ENCODE data around the gene KRTAP4-6.
"Not testable (repeated sequence)": the region's sequence is repeated elsewhere in the genome, so short reads cannot be mapped to it uniquely, and the experiment has no call there.

KRTAP4-6 gene

DNA sequence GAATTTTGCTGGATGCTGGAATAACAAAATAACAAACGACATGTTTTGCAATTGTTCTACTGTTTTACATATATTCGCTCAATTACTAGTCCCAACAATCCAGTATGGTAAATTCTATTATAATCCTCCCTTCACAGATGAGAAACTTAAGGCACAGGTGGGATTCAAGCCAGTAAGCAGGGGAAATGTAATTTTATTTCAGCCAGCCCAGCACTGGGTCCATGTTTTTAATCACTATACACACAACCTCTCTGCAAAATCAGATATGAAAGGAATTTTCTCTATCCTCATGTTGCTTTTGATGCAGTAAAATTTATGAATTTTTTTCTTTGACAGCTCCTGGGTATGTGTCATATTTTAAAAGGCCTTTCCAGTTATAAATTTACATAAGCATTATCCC, 4.9 kb upstream of the KRTAP4-6 start:
- DNase-seq = no peak

DNA sequence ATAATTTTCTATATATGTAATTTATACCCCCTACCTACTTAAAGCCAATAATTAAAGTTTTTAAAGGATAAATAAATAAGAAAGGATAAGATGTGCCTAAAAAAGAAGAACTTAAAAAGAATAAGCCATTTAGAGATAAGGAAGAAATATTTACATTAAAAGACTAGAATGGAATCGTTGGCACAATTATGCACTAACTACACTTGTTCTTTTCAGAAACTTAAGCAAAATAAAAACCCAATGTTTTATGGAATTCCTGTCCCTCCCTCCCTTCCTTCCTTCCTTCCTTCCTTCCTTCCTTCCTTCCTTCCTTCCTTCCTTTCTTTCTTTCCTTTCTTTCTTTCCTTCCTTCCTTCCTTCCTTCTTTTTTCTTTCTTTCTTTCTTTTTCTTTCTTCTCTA, 4.5 kb upstream of the KRTAP4-6 start:
- DNase-seq = no peak

DNA sequence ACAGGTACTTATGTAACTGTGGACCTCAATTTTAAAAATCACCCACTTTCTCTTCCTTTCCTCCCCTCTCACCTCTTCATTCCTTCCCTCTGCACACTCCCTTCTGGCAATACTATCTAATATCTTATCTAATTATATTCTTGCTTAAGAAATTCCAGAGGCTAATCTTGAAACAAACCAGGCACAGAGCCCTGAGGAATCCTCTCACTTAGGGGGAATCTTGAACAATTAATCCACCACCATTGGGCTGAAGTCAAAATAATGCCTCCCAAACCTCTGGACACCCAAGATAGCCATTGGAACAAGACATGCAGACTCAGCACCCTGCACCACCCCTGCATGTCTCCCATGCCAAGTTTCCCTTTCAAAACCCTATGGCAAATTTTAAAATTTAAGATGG, 1.0 kb upstream of the KRTAP4-6 start:
- no peak for DNase-seq

DNA sequence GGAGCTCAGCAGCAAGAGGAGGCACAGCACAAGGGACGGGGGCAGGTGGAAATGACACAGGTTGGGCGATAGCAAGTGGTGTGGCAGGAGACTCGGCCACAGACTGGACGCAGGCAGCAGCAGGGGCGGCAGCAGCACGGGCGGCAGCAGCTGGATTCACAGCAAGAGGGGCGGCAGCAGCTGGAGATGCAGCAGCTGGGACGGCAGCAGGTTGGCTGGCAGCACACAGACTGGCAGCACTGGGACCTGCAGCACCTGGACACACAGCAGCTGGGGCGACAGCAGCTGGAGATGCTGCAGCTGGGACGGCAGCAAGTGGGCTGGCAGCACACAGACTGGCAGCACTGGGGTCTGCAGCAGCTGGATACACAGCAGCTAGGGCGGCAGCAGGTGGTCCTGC, 479 bp downstream of the KRTAP4-6 start:
- DNase-seq = not testable (repeated sequence)

DNA sequence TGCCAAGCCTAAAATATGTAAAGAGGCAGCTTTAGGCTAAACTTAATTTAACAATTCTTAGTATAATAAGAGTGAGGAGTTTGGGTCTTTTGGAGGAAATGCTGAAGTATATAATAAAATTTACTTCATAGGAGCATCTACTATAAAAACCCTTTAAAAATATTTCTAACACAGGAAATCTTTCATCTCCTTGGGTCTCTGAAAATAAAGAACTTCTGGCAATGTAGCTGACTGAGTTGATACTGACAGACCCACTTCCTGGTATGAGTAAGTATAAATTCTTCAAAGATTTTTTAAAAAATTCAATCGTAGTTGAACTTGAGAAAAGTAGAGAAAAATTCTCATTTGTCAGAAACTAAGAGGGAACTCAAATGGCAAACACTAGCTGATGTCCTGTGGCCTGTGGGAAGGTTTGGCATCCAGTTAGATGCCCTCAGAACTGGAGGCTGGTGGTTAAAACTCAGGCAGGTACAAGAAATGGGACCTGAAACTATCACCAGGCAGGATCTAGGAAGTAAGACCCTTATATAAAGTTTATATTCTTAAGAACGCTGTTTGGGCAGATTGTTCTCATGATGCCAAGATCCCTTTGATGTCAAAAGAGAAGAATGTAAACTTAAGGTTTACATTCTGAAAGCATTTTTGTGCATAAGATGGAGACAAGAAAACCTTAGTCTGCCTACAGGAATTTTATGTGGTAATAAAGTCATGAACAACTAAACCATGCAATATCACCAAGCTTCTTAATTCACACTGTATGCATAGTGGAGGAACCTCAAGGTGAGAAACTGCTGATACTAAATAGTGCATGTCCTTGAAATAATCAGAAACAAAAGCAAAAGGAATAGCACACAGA, 6.2 kb downstream of the KRTAP4-6 start:
- no peak for DNase-seq

DNA sequence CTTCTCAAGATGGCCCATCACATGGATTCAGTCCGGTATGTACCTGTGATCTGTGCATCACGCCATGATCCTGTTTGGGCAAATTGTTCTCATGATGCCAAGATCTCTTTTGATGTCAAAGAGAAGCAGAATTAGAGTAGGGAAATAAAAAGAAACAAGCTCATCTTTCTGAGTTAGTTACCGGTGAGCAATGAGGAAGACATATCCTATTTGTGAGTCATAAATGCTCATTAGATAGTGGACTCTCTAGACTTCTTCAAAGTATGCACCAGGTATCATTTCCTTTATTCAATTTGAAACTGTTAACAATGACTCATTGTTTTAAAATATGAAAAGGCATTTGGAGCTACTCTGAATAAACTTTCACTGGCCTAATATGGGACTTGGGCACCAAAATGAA, 8.4 kb downstream of the KRTAP4-6 start:
- no peak for DNase-seq

DNA sequence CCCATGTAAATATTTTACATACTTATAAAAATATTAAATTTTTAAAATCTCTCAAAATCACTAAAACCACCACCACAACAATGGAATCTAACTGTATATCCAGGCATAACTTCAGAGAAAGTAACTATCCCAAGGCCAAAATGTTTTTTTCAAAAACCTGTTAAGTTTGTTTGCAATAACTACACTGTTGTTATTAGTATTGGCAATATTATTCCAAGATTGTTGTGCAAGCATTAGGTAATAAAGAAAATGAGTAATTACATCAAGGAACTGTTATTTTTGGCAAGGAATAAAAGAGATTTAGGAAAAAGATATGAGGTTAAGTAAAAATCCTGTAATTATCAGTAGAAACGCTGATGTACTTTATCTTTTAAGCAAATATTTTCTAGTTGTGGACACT, 13.0 kb downstream of the KRTAP4-6 start:
- DNase-seq = no peak

DNA sequence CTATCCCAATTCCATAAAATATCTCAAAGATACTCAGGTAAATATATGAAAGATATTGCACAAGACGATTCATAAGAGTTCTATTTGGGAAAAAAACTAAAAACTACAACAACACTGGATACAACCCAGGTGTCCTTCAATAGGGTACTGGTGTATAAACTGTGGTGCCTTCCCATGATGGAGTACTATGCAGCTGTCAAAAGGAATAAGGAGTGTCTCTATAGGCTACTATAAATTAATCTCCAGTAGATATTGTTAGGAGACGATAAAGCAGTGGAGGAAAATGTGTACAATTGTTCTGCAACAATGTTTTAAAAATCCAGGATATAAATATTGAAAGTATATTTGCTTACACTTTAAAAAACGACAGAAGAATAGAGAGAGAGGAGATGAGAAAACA, 13.9 kb downstream of the KRTAP4-6 start:
- no peak for DNase-seq

DNA sequence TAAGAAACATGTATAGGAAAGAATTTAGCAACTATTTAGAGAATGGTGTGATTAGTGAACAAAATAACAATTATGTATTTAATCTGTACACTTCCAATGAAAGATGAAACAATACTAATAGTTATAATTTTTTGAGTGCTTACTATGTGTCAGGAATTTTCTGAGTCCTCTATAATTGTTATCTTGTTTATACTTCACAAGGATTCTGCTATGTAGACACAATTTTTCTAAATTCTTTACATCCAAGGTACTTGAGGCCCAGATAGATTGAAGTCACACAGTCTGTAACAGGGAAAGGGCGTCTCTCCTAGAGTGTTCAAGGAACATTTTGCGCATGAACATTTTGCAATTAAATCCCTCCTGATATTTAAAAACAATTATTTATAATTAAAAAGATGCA, 15.3 kb downstream of the KRTAP4-6 start:
- DNase-seq = no peak

DNA sequence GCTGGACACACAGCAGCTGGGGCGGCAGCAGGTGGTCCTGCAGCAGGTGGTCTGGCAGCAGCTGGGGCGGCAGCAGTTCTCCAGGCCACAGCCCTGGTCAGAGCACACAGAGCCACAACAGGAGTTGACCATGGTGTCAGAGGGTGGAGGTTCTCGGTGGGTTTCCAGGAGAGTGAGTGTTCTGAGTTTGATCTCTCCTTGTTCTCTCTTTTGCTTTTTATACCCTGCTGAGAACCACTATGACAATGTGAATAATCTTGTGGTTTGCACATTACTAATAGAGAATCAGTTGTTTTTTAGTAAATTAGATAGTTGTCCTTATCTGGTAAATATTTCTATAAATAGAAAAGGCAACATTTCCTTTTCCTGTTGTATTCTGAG, 16.4 kb downstream of the KRTAP4-6 start, which contains the start of gene KRTAP4-12:
TSS of gene KRTAP4-12 (minus strand) at position 192 of the 381 bp plus-strand sequence. CDS start at position 132, 60 bp downstream.
- not testable (repeated sequence) for DNase-seq

DNA sequence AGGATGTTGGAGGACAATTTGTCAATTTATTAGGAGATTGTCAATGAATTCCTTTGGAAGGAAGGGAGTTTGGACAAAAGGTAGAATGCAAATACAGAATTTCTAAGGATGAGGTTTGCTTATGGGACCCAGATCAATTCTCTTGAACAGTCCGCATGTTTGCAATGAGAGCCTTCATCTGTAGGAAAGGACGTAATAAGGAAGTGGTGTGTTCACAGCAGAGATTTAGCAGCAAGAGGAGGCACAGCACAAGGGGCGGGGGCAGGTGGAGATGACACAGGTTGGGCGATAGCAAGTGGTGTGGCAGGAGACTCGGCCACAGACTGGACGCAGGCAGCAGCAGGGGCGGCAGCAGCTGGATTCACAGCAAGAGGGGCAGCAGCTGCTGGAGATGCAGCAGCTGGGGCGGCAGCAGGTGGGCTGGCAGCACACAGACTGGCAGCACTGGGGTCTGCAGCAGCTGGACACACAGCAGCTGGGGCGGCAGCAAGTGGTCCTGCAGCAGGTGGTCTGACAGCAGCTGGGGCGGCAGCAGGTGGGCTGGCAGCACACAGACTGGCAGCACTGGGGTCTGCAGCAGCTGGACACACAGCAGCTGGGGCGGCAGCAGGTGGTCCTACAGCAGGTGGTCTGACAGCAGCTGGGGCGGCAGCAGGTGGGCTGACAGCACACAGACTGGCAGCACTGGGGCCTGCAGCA, 16.9 kb downstream of the KRTAP4-6 start:
- DNase-seq = not testable (repeated sequence)

DNA sequence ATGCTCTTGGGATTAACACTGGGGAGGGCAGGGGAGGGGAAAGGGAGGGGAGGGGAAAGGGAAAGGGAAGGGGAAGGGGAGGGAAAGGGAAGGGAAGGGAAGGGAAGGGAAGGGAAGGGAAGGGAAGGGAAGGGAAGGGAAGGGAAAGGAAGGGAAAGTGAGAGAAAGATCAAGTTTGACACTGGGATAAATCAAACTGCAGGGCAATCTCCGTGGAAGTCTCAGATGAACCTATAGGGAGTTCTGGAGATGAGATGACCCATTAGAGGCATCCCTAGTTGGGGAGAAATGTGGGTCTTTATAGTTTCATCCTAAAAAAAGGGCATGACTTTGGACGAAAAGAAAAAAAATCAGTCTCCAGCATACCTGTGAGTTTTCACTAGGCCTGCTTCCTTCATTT, 18.6 kb downstream of the KRTAP4-6 start:
- no peak for DNase-seq

DNA sequence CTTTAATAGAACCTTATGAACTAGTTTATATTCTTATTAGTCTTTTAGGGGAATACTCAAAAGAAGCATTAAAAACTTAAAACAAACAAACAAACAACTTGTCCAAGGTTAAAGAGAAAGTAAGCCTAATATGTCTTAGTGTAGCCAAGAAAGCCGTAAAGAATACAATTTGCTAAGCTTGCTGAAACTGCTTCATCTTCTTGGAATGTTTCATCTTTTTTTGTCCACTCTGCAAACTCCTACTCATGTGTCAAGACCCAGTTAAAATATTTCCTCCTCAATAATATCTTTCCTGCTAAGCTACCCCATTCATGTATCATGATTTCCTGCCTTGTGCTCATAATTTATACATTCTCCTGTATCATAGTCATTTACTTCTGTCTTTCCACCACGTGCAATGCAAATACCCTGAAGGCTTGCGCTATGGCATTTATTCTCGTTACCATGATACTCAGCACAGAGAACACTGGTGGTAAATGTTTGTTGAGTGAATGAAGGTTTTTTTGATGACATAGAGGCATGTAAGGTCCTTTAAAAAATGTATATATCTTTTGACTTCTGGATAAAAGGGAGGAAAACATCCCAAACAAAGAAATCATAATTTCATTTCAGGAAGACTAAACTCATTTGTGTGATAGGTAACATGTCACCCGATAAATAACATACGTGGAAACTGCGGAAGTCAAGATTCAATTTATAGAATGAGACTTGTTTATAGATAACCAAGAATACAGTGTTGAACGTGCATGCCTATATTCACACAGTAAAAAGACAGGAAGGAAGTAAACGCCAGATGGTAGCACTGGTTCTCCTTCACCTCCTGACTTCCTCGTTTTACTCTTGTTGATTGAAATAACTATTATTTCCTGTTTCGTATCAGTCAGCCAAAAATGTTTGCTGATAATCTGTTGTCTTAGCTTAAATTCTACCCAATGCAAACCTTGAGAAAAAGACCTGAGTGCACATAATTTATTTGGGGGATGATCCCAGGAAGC, 20.4 kb downstream of the KRTAP4-6 start:
- DNase-seq = not testable (repeated sequence)

DNA sequence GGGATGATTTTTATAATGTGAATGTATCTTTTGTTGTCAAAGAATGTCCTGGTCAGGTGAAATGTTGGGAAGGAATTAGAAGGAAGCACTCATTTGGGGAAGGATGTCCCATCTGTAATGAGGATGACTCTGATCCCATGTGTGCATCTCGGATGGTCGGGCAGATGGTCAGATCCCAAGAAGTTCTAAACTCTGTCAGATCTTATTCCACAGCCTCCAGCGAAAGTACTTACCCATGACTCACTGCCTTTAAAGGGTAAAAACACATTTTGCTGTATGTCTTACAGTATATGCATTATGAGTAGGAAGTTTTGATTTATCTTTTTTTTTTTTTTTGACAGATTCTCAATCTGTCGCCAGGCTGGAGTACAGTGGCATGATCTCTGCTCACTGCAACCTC, 21.6 kb downstream of the KRTAP4-6 start:
- no peak for DNase-seq

DNA sequence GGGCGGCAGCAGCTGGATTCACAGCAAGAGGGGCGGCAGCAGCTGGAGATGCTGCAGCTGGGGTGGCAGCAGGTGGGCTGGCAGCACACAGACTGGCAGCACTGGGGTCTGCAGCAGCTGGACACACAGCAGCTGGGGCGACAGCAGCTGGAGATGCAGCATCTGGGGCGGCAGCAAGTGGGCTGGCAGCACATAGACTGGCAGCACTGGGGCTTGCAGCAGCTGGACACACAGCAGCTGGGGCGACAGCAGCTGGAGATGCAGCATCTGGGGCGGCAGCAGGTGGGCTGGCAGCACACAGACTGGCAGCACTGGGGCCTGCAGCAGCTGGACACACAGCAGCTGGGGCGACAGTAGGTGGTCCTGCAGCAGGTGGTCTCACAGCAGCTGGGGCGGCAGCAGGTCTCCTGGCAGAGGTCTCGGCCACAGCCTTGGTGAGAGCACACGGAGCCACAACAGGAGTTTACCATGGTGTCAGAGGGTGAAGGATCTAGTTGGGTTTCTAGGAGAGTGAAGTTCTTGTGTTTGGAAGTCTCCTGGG, 22.4 kb downstream of the KRTAP4-6 start, which contains the start of gene KRTAP4-11:
TSS of gene KRTAP4-11 (minus strand) at position 528 of the 541 bp plus-strand sequence. CDS start at position 470, 58 bp downstream.
- not testable (repeated sequence) for DNase-seq

DNA sequence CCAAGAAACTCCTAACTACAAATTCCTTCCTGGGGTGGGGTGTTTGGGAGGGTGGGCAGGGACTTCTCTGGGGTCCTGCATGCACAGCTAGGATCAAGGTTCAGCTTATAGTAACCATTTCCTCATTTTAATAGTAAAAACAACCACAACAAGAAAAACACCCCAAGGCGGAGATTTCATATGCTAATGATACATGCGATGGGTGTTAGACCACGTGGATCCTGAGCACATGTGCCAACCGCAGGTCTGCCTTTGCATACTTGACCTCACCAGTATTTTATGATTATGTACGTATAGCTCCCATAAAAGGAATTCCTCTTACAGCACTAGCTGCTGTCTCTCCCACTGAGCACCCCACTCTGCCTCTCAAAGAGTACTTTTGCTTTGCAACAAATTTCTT, 24.0 kb downstream of the KRTAP4-6 start:
- no peak for DNase-seq

DNA sequence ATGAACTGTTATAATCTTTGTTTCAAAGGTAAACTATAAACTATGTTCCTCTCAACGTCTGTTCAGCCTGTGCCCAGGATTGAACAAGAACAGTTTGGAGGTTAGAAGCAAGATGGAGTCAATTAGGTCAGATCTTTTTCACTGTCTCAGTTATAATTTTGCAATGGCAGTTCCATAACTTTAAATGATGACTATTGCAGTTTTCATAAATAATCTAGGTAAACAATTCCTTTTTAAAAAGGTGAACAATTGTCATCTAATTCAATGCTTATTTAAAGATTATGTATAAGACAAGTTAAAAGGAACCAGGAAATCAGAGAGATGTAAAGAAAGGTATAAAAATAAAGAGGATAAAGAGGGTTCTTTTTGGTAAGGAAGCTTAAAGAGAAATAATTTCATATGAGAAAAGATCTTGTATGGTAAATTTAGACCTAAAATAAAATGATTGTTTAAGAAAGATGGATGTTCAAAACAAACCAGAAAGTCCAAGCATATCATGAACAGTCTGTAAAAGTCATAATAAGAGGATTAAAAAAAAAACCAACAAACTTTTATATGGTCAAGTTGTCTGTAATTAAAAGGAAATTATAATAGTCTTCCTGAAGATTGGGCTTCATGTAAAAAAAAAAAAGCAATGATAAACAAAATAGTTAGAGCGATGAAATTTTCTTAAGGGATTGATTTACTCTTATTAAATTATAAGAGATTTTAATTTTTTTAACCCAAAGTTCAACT, 29.0 kb downstream of the KRTAP4-6 start:
- DNase-seq = no peak

DNA sequence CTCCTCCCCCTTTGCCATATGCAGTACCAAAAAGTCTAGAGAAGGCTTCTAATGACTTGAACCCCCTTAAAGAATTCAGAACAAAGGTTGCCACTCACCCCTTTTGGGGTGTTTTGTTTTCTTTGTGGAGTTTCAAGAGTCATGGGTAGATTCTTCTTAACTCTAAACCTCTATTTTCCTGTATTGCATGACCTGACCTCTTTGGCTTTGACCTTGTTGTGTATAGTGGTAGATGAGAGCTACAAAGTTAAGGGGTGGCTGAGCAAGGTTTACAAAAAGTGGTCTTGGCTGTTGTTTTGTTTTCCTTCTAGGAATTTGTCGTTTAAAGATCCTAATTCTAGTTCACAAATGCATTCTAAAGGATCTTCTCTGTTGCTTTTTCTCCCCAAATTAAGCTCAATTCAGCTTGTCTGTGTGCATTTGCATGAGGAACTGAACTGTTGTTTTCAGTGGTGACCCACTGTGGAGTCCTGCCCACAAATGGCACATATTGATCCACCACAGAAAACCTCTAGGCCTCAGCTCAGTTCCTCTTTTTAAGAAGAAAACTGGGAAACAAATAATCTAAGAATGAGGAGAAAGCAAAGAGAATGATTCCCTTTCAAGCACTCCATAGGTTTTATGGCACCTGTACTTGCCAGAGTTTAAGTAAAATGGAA, 31.5 kb downstream of the KRTAP4-6 start:
- not testable (repeated sequence) for DNase-seq

DNA sequence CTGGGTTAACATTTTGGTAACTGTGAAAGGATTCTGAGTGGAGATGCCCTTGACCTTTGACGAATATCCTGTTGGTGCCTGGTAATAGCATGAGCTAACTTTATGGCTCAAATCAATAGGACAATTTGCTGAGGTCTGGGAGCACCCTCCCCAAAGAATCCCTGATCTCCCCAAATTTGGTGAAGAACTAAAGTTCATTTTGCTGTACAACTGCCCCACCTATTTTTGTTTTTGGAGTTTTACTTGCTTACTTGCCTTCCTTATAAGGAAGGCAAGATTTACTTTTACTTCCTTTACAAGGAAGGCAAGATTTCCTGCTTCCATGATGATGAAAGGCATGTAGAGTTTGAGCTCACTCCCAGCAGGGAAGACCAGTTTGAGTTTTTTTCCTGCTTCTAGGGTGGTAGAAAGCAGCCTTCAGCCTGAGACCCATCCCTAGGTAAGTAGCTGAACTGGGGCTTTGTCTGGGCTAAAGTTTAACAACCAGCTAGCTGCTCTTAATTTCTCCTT, 32.3 kb downstream of the KRTAP4-6 start:
- DNase-seq = no peak

DNA sequence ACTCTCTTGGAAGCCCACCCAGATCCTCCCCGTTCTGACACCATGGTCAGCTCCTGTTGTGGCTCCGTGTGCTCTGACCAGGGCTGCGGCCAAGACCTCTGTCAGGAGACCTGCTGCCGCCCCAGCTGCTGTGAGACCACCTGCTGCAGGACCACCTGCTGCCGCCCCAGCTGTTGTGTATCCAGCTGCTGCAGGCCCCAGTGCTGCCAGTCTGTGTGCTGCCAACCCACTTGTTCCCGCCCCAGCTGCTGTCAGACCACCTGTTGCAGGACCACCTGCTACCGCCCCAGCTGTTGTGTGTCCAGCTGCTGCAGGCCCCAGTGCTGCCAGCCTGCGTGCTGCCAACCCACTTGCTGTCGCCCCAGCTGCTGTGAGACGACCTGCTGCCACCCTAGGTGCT, 35.0 kb downstream of the KRTAP4-6 start, which contains the start of gene KRTAP4-9:
TSS of gene KRTAP4-9 (plus strand) at position 43 of the 400 bp plus-strand sequence. CDS start at position 43, 0 bp downstream.
- DNase-seq = not testable (repeated sequence)
